ENCODE results near the gene MED13. TPM values are rescaled to one million over a fixed set of nuclear protein-coding genes. Genes with fewer than 3 reads are reported as not detected.
"Not testable (repeated sequence)": the region's sequence is repeated elsewhere in the genome, so short reads cannot be mapped to it uniquely, and the experiment has no call there.

The MED13 gene
- total RNA-seq, 2 experiments from 2014 or later: 46.9 to 52.9 TPM

GRCh38 chr17:61946359-61946758 lies 118.7 kb downstream of the MED13 start:
- no peaks in the 10 kb centered on the region for H3K4me1 Mint-ChIP-seq (ENCODE audit: low read depth)
- peaks cover 31% of the 10 kb centered on the region for H3K36me3 Mint-ChIP-seq (ENCODE audit: low read depth)
- H3K4me3 Mint-ChIP-seq: no peak overlapping the region
- ChIA-PET CTCF (no interaction called here), POLR2A (no interaction called here)
- no peak overlapping the region for H3K27ac Mint-ChIP-seq
- DNase-seq (no peak), ATAC-seq (no peak)
- no peaks in the 10 kb centered on the region for H3K9me3 Mint-ChIP-seq (ENCODE audit: insufficient read depth)
- no peaks in the 10 kb centered on the region for H3K27me3 Mint-ChIP-seq (ENCODE audit: low read depth)

DNA sequence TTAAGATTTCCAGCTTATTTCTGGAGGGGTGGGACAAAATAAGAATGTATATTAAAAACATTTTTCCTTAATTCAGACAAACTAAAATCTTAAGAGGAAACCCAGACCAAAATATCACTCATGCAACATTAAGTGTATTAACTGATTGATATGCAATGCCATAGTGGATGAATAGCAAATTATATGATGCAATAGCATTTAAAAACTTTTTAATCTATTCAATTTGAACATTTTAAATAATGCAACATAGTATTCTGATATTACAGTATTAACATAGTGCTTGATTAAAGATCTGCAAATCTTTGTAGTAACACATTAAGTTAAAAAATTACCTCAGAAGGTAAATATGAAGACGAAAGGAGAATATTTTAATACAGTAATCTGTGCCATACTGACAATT lies 122.0 kb downstream of the MED13 start:
- ChIA-PET POLR2A (no interaction called here), CTCF (no interaction called here)
- H3K9me3 Mint-ChIP-seq (ENCODE audit: insufficient read depth): no peaks in the 10 kb centered on the region

DNA sequence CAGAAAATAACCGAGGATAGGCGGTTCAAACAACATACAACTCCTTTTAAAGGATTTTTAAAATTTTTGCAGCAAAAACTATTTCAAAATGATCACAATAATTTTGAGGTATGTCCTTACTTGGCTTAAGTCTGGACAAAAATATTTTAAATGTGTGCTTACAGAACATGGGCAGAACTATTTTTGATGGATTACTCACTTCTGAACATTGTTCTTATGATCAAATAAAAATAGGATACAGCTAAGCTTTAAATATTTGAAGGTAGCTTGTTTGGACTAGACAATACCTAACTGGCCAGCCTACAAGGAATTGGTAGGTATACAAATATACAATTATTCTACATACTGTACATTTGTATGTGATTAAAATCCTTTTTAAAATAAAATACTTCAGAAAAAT lies 123.0 kb downstream of the MED13 start:
- Mint-ChIP-seq H3K27me3 (ENCODE audit: low read depth) (no peaks in the 10 kb centered on the region), H3K4me1 (ENCODE audit: low read depth) (no peaks in the 10 kb centered on the region), H3K9me3 (ENCODE audit: insufficient read depth) (no peaks in the 10 kb centered on the region), H3K27ac (no peak overlapping the region), H3K4me3 (no peak overlapping the region), H3K36me3 (ENCODE audit: low read depth) (peaks cover 18% of the 10 kb centered on the region)
- ChIA-PET CTCF (interaction anchor here (1.2 kb wide), 1 partner anchor 167 kb away, joined by 3 read pairs; no protein-coding TSS in a partner anchor), POLR2A (interaction anchor here (0.6 kb wide), 1 partner anchor 124 kb away, joined by 3 read pairs; no protein-coding TSS in a partner anchor)
- DNase-seq: no peak
- no peak for ATAC-seq

More for the DNA sequence above, 122.0 kb downstream of the MED13 start:
- no peak for DNase-seq
- Mint-ChIP-seq H3K27me3 (ENCODE audit: low read depth) (no peaks in the 10 kb centered on the region), H3K36me3 (ENCODE audit: low read depth) (peaks cover 21% of the 10 kb centered on the region), H3K27ac (no peak overlapping the region), H3K4me1 (ENCODE audit: low read depth) (no peaks in the 10 kb centered on the region), H3K4me3 (no peak overlapping the region)
- no peak for ATAC-seq

GRCh38 chr17:61928101-61928436 lies 137.0 kb downstream of the MED13 start:
- DNase-seq (no peak), ATAC-seq (no peak)
- H3K9me3 Mint-ChIP-seq (ENCODE audit: insufficient read depth): no peaks in the 10 kb centered on the region
- H3K27me3 Mint-ChIP-seq (ENCODE audit: low read depth): peaks cover 3% of the 10 kb centered on the region
- H3K27ac Mint-ChIP-seq: peak overlapping the region; percentile 94
- CTCF ChIA-PET: no interaction called here
- POLR2A ChIA-PET: no interaction called here
- H3K4me3 Mint-ChIP-seq: peak overlapping the region; percentile 92
- H3K4me1 Mint-ChIP-seq (ENCODE audit: low read depth): peaks cover 19% of the 10 kb centered on the region
- peaks cover 20% of the 10 kb centered on the region for H3K36me3 Mint-ChIP-seq (ENCODE audit: low read depth)

DNA sequence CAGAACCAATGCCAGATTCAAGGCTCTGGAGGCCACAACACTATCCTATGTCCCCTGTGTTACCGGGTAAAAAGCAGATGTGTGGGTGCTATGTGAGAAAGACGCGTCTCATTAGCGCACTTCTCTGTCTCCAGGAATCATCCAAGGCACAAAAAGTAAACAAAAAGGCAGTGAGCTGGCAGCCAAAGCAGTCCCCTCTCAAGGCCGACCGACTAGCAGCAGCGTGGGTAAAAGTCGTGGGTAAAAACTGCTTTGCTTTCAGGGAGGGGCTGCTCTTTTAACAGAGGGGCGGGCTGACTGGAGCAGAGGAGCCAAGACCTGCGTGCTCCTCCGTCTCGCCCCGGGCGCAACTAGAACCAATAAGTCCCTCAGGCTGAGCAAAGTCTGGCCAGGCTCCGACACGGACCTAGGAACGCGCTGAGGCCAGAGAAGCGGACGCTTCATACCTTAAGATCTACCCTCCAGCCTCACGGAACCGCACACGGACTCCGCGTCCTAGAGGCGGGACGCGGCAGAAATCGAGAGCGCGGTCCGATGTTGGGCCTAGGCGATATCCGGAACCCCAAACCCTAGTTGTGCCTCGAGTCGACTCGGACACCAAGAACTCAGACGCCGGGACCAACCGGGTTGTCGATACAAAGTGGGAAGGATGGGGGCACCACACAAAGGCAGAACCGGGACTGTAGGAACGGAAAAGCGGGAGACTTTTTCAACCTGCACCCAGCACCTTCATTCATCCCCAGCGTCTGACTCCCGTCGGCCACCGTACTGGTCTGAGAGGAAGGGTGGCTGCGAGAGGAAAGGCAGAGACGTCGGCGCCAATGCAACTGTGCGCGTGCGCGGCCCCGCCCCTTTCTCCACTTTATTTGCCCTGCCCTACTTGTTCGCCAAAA lies 137.6 kb downstream of the MED13 start, which contains the start of gene INTS2:
Gene INTS2, minus strand, starts transcription at position 775 of the 893 bp plus-strand sequence. CDS start 1,338 bp downstream, outside the sequence.
- CTCF ChIA-PET: interaction anchor here (2.6 kb wide), 1 partner anchor 65 kb away, joined by 7 read pairs; the partner anchor contains the start of gene BRIP1
- Mint-ChIP-seq H3K36me3 (ENCODE audit: low read depth) (peaks cover 21% of the 10 kb centered on the region), H3K9me3 (ENCODE audit: insufficient read depth) (no peaks in the 10 kb centered on the region), H3K4me3 (peak within 1 kb of the TSS; percentile 92), H3K27me3 (ENCODE audit: low read depth) (peaks cover 3% of the 10 kb centered on the region), H3K4me1 (ENCODE audit: low read depth) (peaks cover 19% of the 10 kb centered on the region), H3K27ac (peak within 1 kb of the TSS; percentile 94)
- DNase-seq (peak; percentile 97), ATAC-seq (peak; percentile 91)
- POLR2A ChIA-PET: interaction anchor here (0.8 to 1.8 kb wide), 3 partner anchors 21 to 139 kb away, joined by 3 to 8 read pairs (median 4); partner anchors contain the start of gene BRIP1

- Mint-ChIP-seq H3K27ac (peak overlapping the region; percentile 94), H3K4me3 (peak overlapping the region; percentile 92), H3K27me3 (ENCODE audit: low read depth) (peaks cover 3% of the 10 kb centered on the region), H3K36me3 (ENCODE audit: low read depth) (peaks cover 23% of the 10 kb centered on the region), H3K4me1 (ENCODE audit: low read depth) (peaks cover 19% of the 10 kb centered on the region), H3K9me3 (ENCODE audit: insufficient read depth) (no peaks in the 10 kb centered on the region)
- no peak for DNase-seq
- ATAC-seq: no peak
- ChIA-PET POLR2A (interaction anchor here (0.6 to 1.8 kb wide), 4 partner anchors 21 to 139 kb away, joined by 3 to 8 read pairs (median 4); partner anchors contain the start of gene BRIP1), CTCF (interaction anchor here (2.6 kb wide), 1 partner anchor 64 kb away, joined by 7 read pairs; the partner anchor contains the start of gene BRIP1)
Measured at GRCh38 chr17:61926826-61927207, 138.3 kb downstream of the MED13 start.

DNA sequence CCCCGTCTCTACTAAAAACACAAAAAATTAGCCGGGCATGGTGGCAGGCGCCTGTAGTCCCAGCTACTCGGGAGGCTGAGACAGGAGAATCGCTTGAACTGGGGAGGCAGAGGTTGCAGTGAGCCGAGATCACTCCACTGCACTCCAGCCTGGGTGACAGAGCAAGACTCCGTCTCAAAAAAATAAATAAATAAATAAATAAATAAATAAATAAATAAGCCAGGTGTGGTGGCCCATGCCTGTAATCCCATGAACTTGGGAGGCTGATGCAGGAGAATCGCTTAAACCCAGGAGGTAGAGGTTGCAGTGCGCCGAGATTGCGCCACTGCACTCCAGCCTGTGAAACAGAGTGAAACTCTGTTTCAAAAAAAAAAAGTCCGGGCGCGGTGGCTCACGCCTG lies 149.9 kb downstream of the MED13 start:
- H3K9me3 Mint-ChIP-seq (ENCODE audit: insufficient read depth); H3K27me3 Mint-ChIP-seq (ENCODE audit: low read depth); H3K4me3 Mint-ChIP-seq; H3K27ac Mint-ChIP-seq; DNase-seq; POLR2A ChIA-PET; CTCF ChIA-PET; H3K4me1 Mint-ChIP-seq (ENCODE audit: low read depth); ATAC-seq: not testable (repeated sequence)
- H3K36me3 Mint-ChIP-seq (ENCODE audit: low read depth): peaks cover 38% of the 10 kb centered on the region

DNA sequence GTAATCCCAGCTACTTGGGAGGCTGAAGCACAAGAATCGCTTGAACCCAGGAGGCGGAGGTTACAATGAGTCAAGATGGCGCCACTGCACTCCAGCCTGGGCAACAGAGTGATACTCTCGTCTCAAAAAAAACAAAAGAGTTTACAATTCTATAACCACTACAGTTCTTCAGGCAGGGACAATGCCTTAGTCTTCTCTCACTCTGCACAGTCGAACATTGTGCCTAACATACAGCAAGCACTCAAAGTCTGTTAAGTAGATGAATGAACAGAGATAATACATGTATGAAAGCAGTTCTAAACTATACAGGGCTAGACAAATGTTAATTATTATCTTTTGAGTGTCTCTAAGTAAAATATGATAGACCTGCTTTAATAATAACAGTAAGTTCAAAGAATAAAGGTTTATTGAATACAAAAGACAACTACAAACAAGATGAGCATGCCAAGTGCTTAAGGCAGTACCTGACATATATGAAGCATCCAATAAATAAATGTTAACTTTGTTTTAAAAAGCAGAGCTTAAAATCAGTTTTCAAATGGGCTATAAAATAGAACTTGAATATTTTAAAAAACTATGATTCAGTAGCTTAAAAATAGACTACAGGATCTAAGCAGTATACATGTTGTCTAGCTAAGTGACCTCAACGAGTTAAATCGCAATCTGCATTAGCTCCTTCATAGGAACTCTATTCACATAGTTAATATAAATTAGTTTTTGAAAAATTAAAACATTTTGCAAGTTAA lies 156.6 kb downstream of the MED13 start:
- peaks cover 41% of the 10 kb centered on the region for H3K36me3 Mint-ChIP-seq (ENCODE audit: low read depth)
- no peak overlapping the region for H3K4me3 Mint-ChIP-seq
- no peak for DNase-seq
- no peak for ATAC-seq
- H3K4me1 Mint-ChIP-seq (ENCODE audit: low read depth): no peaks in the 10 kb centered on the region
- H3K27me3 Mint-ChIP-seq (ENCODE audit: low read depth): no peaks in the 10 kb centered on the region
- no peaks in the 10 kb centered on the region for H3K9me3 Mint-ChIP-seq (ENCODE audit: insufficient read depth)
- no peak overlapping the region for H3K27ac Mint-ChIP-seq
- CTCF ChIA-PET: interaction anchor here (0.7 kb wide), 1 partner anchor 201 kb away, joined by 3 read pairs; no protein-coding TSS in a partner anchor
- POLR2A ChIA-PET: no interaction called here

GRCh38 chr17:61907361-61907760 lies 157.7 kb downstream of the MED13 start:
- ATAC-seq: no peak

GRCh38 chr17:61904094-61904710 lies 160.9 kb downstream of the MED13 start:
- CTCF ChIA-PET: interaction anchor here (0.8 to 1.2 kb wide), 4 partner anchors 158 to 205 kb away, joined by 3 to 6 read pairs (median 4); no protein-coding TSS in a partner anchor
- H3K36me3 Mint-ChIP-seq (ENCODE audit: low read depth): peaks cover 47% of the 10 kb centered on the region
- no peaks in the 10 kb centered on the region for H3K4me1 Mint-ChIP-seq (ENCODE audit: low read depth)
- DNase-seq (peak; percentile 62), ATAC-seq (peak; percentile 87)
- H3K27me3 Mint-ChIP-seq (ENCODE audit: low read depth): no peaks in the 10 kb centered on the region
- H3K4me3 Mint-ChIP-seq: peak overlapping the region; percentile 58
- peak overlapping the region; percentile 83 for H3K27ac Mint-ChIP-seq
- H3K9me3 Mint-ChIP-seq (ENCODE audit: insufficient read depth): no peaks in the 10 kb centered on the region
- POLR2A ChIA-PET: interaction anchor here (0.6 to 1.1 kb wide), 3 partner anchors 22 to 97 kb away, joined by 3 to 5 read pairs (median 4); partner anchors contain the start of gene BRIP1

More at GRCh38 chr17:61907361-61907760, 157.7 kb downstream of the MED13 start:
- CTCF ChIA-PET: no interaction called here
- no peaks in the 10 kb centered on the region for H3K9me3 Mint-ChIP-seq (ENCODE audit: insufficient read depth)
- no peaks in the 10 kb centered on the region for H3K4me1 Mint-ChIP-seq (ENCODE audit: low read depth)
- POLR2A ChIA-PET: no interaction called here
- no peak overlapping the region for H3K4me3 Mint-ChIP-seq
- DNase-seq: no peak
- peaks cover 48% of the 10 kb centered on the region for H3K36me3 Mint-ChIP-seq (ENCODE audit: low read depth)
- no peaks in the 10 kb centered on the region for H3K27me3 Mint-ChIP-seq (ENCODE audit: low read depth)
- H3K27ac Mint-ChIP-seq: no peak overlapping the region

GRCh38 chr17:61903251-61903650 lies 161.8 kb downstream of the MED13 start:
- CTCF ChIA-PET: interaction anchor here (1.3 kb wide), 1 partner anchor 163 kb away, joined by 3 read pairs; no protein-coding TSS in a partner anchor

More at GRCh38 chr17:61903251-61903650, 161.8 kb downstream of the MED13 start:
- Mint-ChIP-seq H3K27ac (peak overlapping the region; percentile 46), H3K4me1 (ENCODE audit: low read depth) (no peaks in the 10 kb centered on the region), H3K4me3 (no peak overlapping the region), H3K27me3 (ENCODE audit: low read depth) (no peaks in the 10 kb centered on the region), H3K36me3 (ENCODE audit: low read depth) (peaks cover 49% of the 10 kb centered on the region), H3K9me3 (ENCODE audit: insufficient read depth) (no peaks in the 10 kb centered on the region)
- DNase-seq (no peak), ATAC-seq (no peak)
- POLR2A ChIA-PET: interaction anchor here (0.9 kb wide), 1 partner anchor 40 kb away, joined by 3 read pairs; the partner anchor contains the start of gene BRIP1
